ENCODE results near the gene LRRC27.
"Not testable (repeated sequence)": the region's sequence is repeated elsewhere in the genome, so short reads cannot be mapped to it uniquely, and the experiment has no call there.

DNA sequence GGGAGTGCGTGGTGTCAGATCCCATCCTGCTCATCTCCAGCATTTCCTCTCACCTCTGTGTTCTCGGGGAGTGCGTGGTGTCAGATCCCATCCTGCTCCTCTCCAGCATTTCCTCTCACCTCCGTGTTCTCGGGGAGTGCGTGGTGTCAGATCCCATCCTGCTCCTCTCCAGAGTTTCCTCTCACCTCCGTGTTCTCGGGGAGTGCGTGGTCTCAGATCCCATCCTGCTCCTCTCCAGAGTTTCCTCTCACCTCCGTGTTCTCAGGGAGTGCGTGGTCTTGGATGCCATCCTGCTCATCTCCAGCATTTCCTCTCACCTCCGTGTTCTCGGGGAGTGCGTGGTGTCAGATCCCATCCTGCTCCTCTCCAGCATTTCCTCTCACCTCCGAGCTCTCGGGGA, 47.0 kb downstream of the LRRC27 start:
- TF ChIP-seq, protein P1, sequence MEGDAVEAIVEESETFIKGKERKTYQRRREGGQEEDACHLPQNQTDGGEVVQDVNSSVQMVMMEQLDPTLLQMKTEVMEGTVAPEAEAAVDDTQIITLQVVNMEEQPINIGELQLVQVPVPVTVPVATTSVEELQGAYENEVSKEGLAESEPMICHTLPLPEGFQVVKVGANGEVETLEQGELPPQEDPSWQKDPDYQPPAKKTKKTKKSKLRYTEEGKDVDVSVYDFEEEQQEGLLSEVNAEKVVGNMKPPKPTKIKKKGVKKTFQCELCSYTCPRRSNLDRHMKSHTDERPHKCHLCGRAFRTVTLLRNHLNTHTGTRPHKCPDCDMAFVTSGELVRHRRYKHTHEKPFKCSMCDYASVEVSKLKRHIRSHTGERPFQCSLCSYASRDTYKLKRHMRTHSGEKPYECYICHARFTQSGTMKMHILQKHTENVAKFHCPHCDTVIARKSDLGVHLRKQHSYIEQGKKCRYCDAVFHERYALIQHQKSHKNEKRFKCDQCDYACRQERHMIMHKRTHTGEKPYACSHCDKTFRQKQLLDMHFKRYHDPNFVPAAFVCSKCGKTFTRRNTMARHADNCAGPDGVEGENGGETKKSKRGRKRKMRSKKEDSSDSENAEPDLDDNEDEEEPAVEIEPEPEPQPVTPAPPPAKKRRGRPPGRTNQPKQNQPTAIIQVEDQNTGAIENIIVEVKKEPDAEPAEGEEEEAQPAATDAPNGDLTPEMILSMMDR (IDR thresholded peaks at IDR 0.05) = not testable (repeated sequence)
- not testable (repeated sequence) for TF ChIP-seq POLR2A (IDR thresholded peaks at IDR 0.05)

Data from esophagus squamous epithelium (tissue), 4 donors.